ENCODE results near the gene MICAL3. TPM values are rescaled to one million over a fixed set of nuclear protein-coding genes. Genes with fewer than 3 reads are reported as not detected.

Gene MICAL3
- total and polyA plus RNA-seq, 9 of the 15 experiments (the other 6 are each of a cell fraction or from before 2014, with no cell fraction given): 0.53 to 32.1 (median 12.3) TPM

DNA sequence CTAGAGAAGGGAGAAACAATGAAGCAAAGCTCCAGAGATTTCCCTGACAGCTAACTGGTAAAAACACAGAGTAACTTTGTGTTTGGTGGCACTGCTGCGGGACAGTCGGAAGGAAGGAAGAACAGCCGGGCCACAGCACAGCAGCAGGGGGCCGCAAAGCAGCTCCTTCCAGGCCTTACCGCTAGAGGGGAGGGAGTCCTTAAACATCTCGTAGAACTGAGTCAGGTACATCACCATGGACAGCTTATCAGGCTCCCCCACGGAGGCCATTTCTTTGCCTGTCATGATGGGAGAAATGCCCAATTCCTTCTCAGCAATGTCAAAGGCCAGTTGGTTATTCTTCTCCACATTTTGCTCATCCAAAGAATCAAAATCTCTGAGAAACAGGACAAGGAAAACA, 135.5 kb downstream of the MICAL3 start (continued):
- TF ChIP-seq, protein P1, sequence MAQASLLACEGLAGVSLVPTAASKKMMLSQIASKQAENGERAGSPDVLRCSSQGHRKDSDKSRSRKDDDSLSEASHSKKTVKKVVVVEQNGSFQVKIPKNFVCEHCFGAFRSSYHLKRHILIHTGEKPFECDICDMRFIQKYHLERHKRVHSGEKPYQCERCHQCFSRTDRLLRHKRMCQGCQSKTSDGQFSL (CRISPR knock-in tag; IDR thresholded peaks at IDR 0.05): peak; percentile 29; the same call in 1 of the 2 replicates
- TF ChIP-seq, protein P1 (tag; IDR thresholded peaks at IDR 0.05): 0 out of 4 replicates have a peak, but pooled peaks of 1 of the 2 experiments have one; percentile 35
- TF ChIP-seq TSC22D4 (tag; IDR thresholded peaks at IDR 0.05): no peak
- no peak for TF ChIP-seq ATF7 (IDR thresholded peaks at IDR 0.05)
- TF ChIP-seq ZNF274 (IDR thresholded peaks at IDR 0.05; ENCODE audit: borderline replicate concordance, low read depth, low read length): no peak
- TF ChIP-seq ILF3 (IDR thresholded peaks at IDR 0.05; ENCODE audit: borderline replicate concordance): no peak
- no peak for TF ChIP-seq PHF8 (IDR thresholded peaks at IDR 0.05; ENCODE audit: borderline replicate concordance, low read length)
- peak; percentile 77; the same call in 1 of the 2 replicates for TF ChIP-seq CTBP1 (IDR thresholded peaks at IDR 0.05; ENCODE audit: borderline replicate concordance)
- TF ChIP-seq, protein P2, sequence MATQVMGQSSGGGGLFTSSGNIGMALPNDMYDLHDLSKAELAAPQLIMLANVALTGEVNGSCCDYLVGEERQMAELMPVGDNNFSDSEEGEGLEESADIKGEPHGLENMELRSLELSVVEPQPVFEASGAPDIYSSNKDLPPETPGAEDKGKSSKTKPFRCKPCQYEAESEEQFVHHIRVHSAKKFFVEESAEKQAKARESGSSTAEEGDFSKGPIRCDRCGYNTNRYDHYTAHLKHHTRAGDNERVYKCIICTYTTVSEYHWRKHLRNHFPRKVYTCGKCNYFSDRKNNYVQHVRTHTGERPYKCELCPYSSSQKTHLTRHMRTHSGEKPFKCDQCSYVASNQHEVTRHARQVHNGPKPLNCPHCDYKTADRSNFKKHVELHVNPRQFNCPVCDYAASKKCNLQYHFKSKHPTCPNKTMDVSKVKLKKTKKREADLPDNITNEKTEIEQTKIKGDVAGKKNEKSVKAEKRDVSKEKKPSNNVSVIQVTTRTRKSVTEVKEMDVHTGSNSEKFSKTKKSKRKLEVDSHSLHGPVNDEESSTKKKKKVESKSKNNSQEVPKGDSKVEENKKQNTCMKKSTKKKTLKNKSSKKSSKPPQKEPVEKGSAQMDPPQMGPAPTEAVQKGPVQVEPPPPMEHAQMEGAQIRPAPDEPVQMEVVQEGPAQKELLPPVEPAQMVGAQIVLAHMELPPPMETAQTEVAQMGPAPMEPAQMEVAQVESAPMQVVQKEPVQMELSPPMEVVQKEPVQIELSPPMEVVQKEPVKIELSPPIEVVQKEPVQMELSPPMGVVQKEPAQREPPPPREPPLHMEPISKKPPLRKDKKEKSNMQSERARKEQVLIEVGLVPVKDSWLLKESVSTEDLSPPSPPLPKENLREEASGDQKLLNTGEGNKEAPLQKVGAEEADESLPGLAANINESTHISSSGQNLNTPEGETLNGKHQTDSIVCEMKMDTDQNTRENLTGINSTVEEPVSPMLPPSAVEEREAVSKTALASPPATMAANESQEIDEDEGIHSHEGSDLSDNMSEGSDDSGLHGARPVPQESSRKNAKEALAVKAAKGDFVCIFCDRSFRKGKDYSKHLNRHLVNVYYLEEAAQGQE (IDR thresholded peaks at IDR 0.05; ENCODE audit: borderline replicate concordance): peak; percentile 79
- TF ChIP-seq, protein P2 (CRISPR knock-in tag; IDR thresholded peaks at IDR 0.05; ENCODE audit: low read depth): no peak
- no peak for TF ChIP-seq CREB3L1 (IDR thresholded peaks at IDR 0.05; ENCODE audit: borderline replicate concordance, low read depth)
- no peak for TF ChIP-seq RBM17 (IDR thresholded peaks at IDR 0.05; ENCODE audit: borderline replicate concordance, low read depth, low read length)
- no peak for TF ChIP-seq HLTF (IDR thresholded peaks at IDR 0.05)
- TF ChIP-seq, protein P3, sequence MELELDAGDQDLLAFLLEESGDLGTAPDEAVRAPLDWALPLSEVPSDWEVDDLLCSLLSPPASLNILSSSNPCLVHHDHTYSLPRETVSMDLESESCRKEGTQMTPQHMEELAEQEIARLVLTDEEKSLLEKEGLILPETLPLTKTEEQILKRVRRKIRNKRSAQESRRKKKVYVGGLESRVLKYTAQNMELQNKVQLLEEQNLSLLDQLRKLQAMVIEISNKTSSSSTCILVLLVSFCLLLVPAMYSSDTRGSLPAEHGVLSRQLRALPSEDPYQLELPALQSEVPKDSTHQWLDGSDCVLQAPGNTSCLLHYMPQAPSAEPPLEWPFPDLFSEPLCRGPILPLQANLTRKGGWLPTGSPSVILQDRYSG (tag; conservative IDR thresholded peaks at IDR 0.05; ENCODE audit: low read depth): no peak
- no peak for TF ChIP-seq MCM3 (IDR thresholded peaks at IDR 0.05)
- no peak for TF ChIP-seq MITF (IDR thresholded peaks at IDR 0.05)

All from K562 (cell line).